IMR-90 (cell line): ENCODE data around the gene CKB. TPM values are rescaled to one million over a fixed set of nuclear protein-coding genes. Genes with fewer than 3 reads are reported as not detected.

Experiments
- ATAC-seq: fragments of 200-7000 bp; cut with Tn5 transposase; 2 replicates; pipeline ENCODE4 v1.9.1; 2020; ENCODE audit warnings: low read depth, mild to moderate bottlenecking, moderate library complexity
- BruUV-seq: library from RNA; stranded (reverse); fragments of 400-500 nt; replicated peaks from 2 replicates; lab custom pipeline; 2021; lab: Mats Ljungman, UMichigan
- CTCF ChIA-PET: fragments of 300-600 bp; formaldehyde crosslinking; extraction: SDS; loops from one replicate; lab custom pipeline; 2021; ENCODE audit warnings: antibody characterized with exemption; lab: Yijun Ruan, JAX
- POLR2A ChIA-PET: fragments of 300-600 bp; sonication (Branson Sonifier 250); formaldehyde crosslinking; loops from one replicate; lab custom pipeline; 2022; ENCODE audit warnings: antibody characterized with exemption; ENCODE audit not compliant: unreplicated experiment; lab: Charles Lee
- DNase-seq: peaks from one replicate; pipeline ENCODE4 v3.0.0; 2013
- H2AFZ ChIP-seq: replicated peaks from 2 replicates; pipeline ENCODE3; 2013; ENCODE audit warnings: low read length, mild to moderate bottlenecking; ENCODE audit not compliant: poor library complexity
- H2AK5ac ChIP-seq: 2 replicates; pipeline ENCODE4 v1.6.1; 2013; ENCODE audit warnings: low read depth, low read length, inconsistent platforms
- H2AK9ac ChIP-seq: replicated peaks from 2 replicates; pipeline ENCODE3; 2013; ENCODE audit warnings: mild to moderate bottlenecking, low read depth, low read length, moderate library complexity; ENCODE audit not compliant: poor library complexity
- H2BK120ac ChIP-seq: 2 replicates; pipeline ENCODE4 v1.6.1; 2013; ENCODE audit warnings: low read depth, low read length, inconsistent platforms
- H2BK15ac ChIP-seq: 3 replicates; pipeline ENCODE4 v1.6.1; 2013; ENCODE audit warnings: low read depth, low read length, inconsistent platforms
- H2BK20ac ChIP-seq: 2 replicates; pipeline ENCODE4 v1.6.1; 2013; ENCODE audit warnings: low read depth, mild to moderate bottlenecking, inconsistent platforms, low read length, moderate library complexity
- H2BK5ac ChIP-seq: 2 replicates; pipeline ENCODE4 v1.6.1; 2013; ENCODE audit warnings: mild to moderate bottlenecking, low read depth, low read length, inconsistent platforms; ENCODE audit not compliant: poor library complexity, severe bottlenecking
- H3K14ac ChIP-seq: replicated peaks from 2 replicates; pipeline ENCODE4 v1.6.1; 2013; ENCODE audit warnings: low read depth, low read length, inconsistent platforms
- H3K18ac ChIP-seq: 2 replicates; pipeline ENCODE4 v1.6.1; 2013; ENCODE audit warnings: low read depth, low read length, control low read depth
- H3K23ac ChIP-seq: 2 replicates; pipeline ENCODE4 v1.6.1; 2013; ENCODE audit warnings: low read depth, low read length, inconsistent platforms
- H3K27ac ChIP-seq: 2 replicates; pipeline ENCODE4 v1.5.1; 2013; ENCODE audit warnings: mild to moderate bottlenecking, control low read depth, low read length; ENCODE audit not compliant: insufficient read depth
- H3K27me3 ChIP-seq: 2 replicates; pipeline ENCODE4 v1.6.1; 2013; ENCODE audit warnings: low read length; ENCODE audit not compliant: control insufficient read depth, insufficient read depth
- H3K36me3 ChIP-seq: 2 replicates; pipeline ENCODE4 v1.6.1; 2013; ENCODE audit warnings: low read length, mixed read lengths; ENCODE audit not compliant: control insufficient read depth, insufficient read depth
- H3K4ac ChIP-seq: 2 replicates; pipeline ENCODE4 v1.6.1; 2013; ENCODE audit warnings: low read depth, low read length, inconsistent platforms
- H3K4me1 ChIP-seq: 2 replicates; pipeline ENCODE4 v1.6.1; 2013; ENCODE audit warnings: low read length, mixed read lengths; ENCODE audit not compliant: control insufficient read depth, insufficient read depth
- H3K4me2 ChIP-seq: 2 replicates; pipeline ENCODE4 v1.6.1; 2013; ENCODE audit warnings: low read depth, mild to moderate bottlenecking, control low read depth, low read length, moderate library complexity
- H3K4me3 ChIP-seq: 2 replicates; pipeline ENCODE4 v1.5.1; 2013; ENCODE audit warnings: low read depth, mild to moderate bottlenecking, control low read depth, low read length, moderate library complexity; ENCODE audit not compliant: insufficient read depth
- H3K56ac ChIP-seq: 2 replicates; pipeline ENCODE4 v1.6.1; 2013; ENCODE audit warnings: low read length, inconsistent platforms; ENCODE audit not compliant: insufficient read depth; ENCODE audit errors: extremely low read depth
- H3K79me1 ChIP-seq, 2 experiments: 2 replicates each; pipeline ENCODE4 v1.6.1; 2013; ENCODE audit warnings: low read length in 2 of 2, inconsistent platforms in 1 of 2, low read depth in 1 of 2
- H3K9ac ChIP-seq: 2 replicates; pipeline ENCODE4 v1.6.1; 2013; ENCODE audit warnings: low read depth, low read length, control low read depth
- H3K9me1 ChIP-seq: 2 replicates; pipeline ENCODE4 v1.6.1; 2013; ENCODE audit warnings: low read length, inconsistent platforms; ENCODE audit not compliant: insufficient read depth
- H3K9me3 ChIP-seq: 2 replicates; pipeline ENCODE4 v1.6.1; 2013; ENCODE audit warnings: low read length; ENCODE audit not compliant: control insufficient read depth, insufficient read depth
- H4K20me1 ChIP-seq: 2 replicates; pipeline ENCODE4 v1.6.1; 2013; ENCODE audit warnings: low read length, inconsistent platforms; ENCODE audit not compliant: insufficient read depth
- H4K5ac ChIP-seq: 2 replicates; pipeline ENCODE4 v1.6.1; 2013; ENCODE audit warnings: mild to moderate bottlenecking, low read depth, low read length, control low read depth
- H4K8ac ChIP-seq, 2 experiments: 2 replicates each; pipeline ENCODE4 v1.6.1; 2013; ENCODE audit warnings: low read depth in 2 of 2, low read length in 2 of 2, control low read depth in 1 of 2, inconsistent platforms in 1 of 2
- H4K91ac ChIP-seq: 2 replicates; pipeline ENCODE4 v1.6.1; 2013; ENCODE audit warnings: low read depth, low read length, inconsistent platforms; ENCODE audit not compliant: insufficient read depth
- CHD1 ChIP-seq: IDR thresholded peaks from 2 replicates; pipeline ENCODE4 v1.6.1; 2012; ENCODE audit warnings: low read depth, low read length, improper control_type of control experiment
- RAD21 ChIP-seq: IDR thresholded peaks from 2 replicates; pipeline ENCODE4 v1.6.1; 2012; ENCODE audit warnings: low read length, improper control_type of control experiment
- WGBS, 2 experiments: methylation state at CpG; one replicate each; pipeline versions ENCODE4 v1.1.5 to v1.1.7; 2013; ENCODE audit warnings: missing lambda C conversion rate in 2 of 2; ENCODE audit not compliant: insufficient read length in 1 of 2; ENCODE audit errors: extremely low coverage in 2 of 2; 5-methylcytosine and 5-hydroxymethylcytosine counted together
- dilution Hi-C: fragments of 300-500 bp; cut with HindIII; formaldehyde crosslinking; loops from one replicate; pipeline ENCODE4 v1.14.3; 2018; ENCODE audit warnings: low sequenced_read_pairs; ENCODE audit not compliant: unreplicated experiment
- in situ Hi-C: fragments of 300-500 bp; cut with MboI; formaldehyde crosslinking; loops from 3 replicates; pipeline ENCODE4 v1.14.3; 2019; ENCODE audit warnings: low sequenced_read_pairs, inconsistent platforms, mixed read lengths
- intact Hi-C: fragments of 100-400 bp; cut with micrococcal nuclease; formaldehyde crosslinking; loops from 2 replicates; pipeline ENCODE4 v1.10.0; 2022
- polyA plus RNA-seq, 3 experiments: library from polyadenylated mRNA; depleted of rRNA; stranded (reverse); fragments of >200 nt; gene quantifications; 2 replicates each; pipeline ENCODE4 v1.2.3, GENCODE V29; 2012; ENCODE audit warnings: low replicate concordance in 1 of 3
- total RNA-seq: library from RNA; depleted of rRNA; stranded (reverse); fragments of >200 nt; gene quantifications from 2 replicates; pipeline ENCODE4 v1.2.3, GENCODE V29; 2012

The CKB gene
- total and polyA plus RNA-seq, 2 of the 4 experiments (the other 2 are of a cell fraction) = 17.7 to 82.6 TPM

GRCh38 chr14:103569408-103569807 lies 46.8 kb upstream of the CKB start:
- Histone ChIP-seq H3K14ac (no peak overlapping the region), H3K4me2 (no peak overlapping the region), H2AK5ac (no peak overlapping the region), H3K4me3 (no peak overlapping the region), H3K9ac (no peak overlapping the region), H2AFZ (no peak overlapping the region), H3K4me1 (no peaks in the 10 kb centered on the region; the same call in 1 of the 2 replicates), H4K5ac (no peak overlapping the region), H2BK20ac (no peak overlapping the region), H4K20me1 (peaks cover 44% of the 10 kb centered on the region), H4K91ac (no peak overlapping the region), H2BK15ac (no peak overlapping the region), H2AK9ac (no peak overlapping the region), H3K27ac (no peak overlapping the region), H3K36me3 (peaks cover 9% of the 10 kb centered on the region), H3K79me1 (peaks cover 21 to 56% of the 10 kb centered on the region in 2 experiments), H3K4ac (no peak overlapping the region), H2BK5ac (no peak overlapping the region), H4K8ac (no peak overlapping the region), H3K9me3 (no peaks in the 10 kb centered on the region), H2BK120ac (no peak overlapping the region), H3K56ac (no peak overlapping the region), H3K23ac (no peak overlapping the region), H3K18ac (no peak overlapping the region), H3K27me3 (no peaks in the 10 kb centered on the region), H3K9me1 (no peaks in the 10 kb centered on the region)
- in situ Hi-C loops = no loop called here
- ChIA-PET CTCF (no interaction called here), POLR2A (no interaction called here)
- intact Hi-C loops = no loop called here
- no peak for TF ChIP-seq CHD1
- TF ChIP-seq RAD21 = no peak
- no TSS peak for BruUV-seq
- no peak for DNase-seq
- 100% methylated on average over 1 of the region's 11 CpGs; no CpG with 5 or more reads in 1 of the 2 experiments for WGBS, 2 experiments
- ATAC-seq = no peak
- dilution Hi-C loops = no loop called here
